AG10803 (cell line): Measurements from ENCODE around the gene ST6GALNAC4.

Source experiments
- DNase-seq: peaks from one replicate; pipeline ENCODE4 v3.0.0; 2010; ENCODE audit warnings: low read depth
- H3K4me3 ChIP-seq: 2 replicates; pipeline ENCODE4 v1.5.1; 2011; ENCODE audit warnings: mild to moderate bottlenecking, low read length, control low read depth
- CTCF ChIP-seq: conservative IDR thresholded peaks from 2 replicates; pipeline ENCODE4 v1.5.1; 2011; ENCODE audit warnings: mild to moderate bottlenecking, low read length, control low read depth, inconsistent platforms

Gene ST6GALNAC4

GRCh38 chr9:127953768-127954505 is 37.1 kb upstream of the ST6GALNAC4 start:
- no peak for TF ChIP-seq CTCF
- no peak overlapping the region for H3K4me3 ChIP-seq
- DNase-seq = no peak

GRCh38 chr9:127953154-127953553 is 36.3 kb upstream of the ST6GALNAC4 start:
- H3K4me3 ChIP-seq = no peak overlapping the region
- no peak for DNase-seq
- no peak for TF ChIP-seq CTCF

- DNase-seq = no peak
- TF ChIP-seq CTCF = no peak
- H3K4me3 ChIP-seq = no peak overlapping the region
Measured at GRCh38 chr9:127950513-127951289, 33.9 kb upstream of the ST6GALNAC4 start.

- H3K4me3 ChIP-seq = no peak overlapping the region
- TF ChIP-seq CTCF = no peak
- DNase-seq = no peak
Measured at GRCh38 chr9:127949827-127950512, 33.1 kb upstream of the ST6GALNAC4 start.

- no peak overlapping the region for H3K4me3 ChIP-seq
- DNase-seq = no peak
- no peak for TF ChIP-seq CTCF
Measured at GRCh38 chr9:127947841-127948710, 31.2 kb upstream of the ST6GALNAC4 start.

- no peak overlapping the region for H3K4me3 ChIP-seq
- DNase-seq = no peak
- no peak for TF ChIP-seq CTCF
Measured at GRCh38 chr9:127946728-127947127, 29.9 kb upstream of the ST6GALNAC4 start.
